Lung (tissue), 12 donors: ENCODE measurements around the gene INPP5E. TPM values are rescaled to one million over a fixed set of nuclear protein-coding genes. Genes with fewer than 3 reads are reported as not detected.

Experiments used
- ATAC-seq: fragments of 200-7000 bp; cut with Tn5 transposase; one replicate; pipeline ENCODE4 v1.9.1; 2020; ENCODE audit warnings: moderate number of reproducible peaks; ENCODE audit not compliant: insufficient read depth, low FRiP score
- DNase-seq, 3 donors: peaks; one replicate each; pipeline ENCODE4 v3.0.0-alpha.2; 2013 to 2017
- H3K27ac ChIP-seq, 2 donors: one replicate each; pipeline ENCODE4 v1.5.1; 2013; ENCODE audit warnings: mild to moderate bottlenecking in 2 of 2, moderate library complexity in 2 of 2, control low read depth in 1 of 2, inconsistent platforms in 1 of 2, low read depth in 1 of 2, low read length in 1 of 2
- H3K27me3 ChIP-seq, 3 donors: one replicate each; pipeline ENCODE4 v1.5.1; 2013; ENCODE audit warnings: low read length in 2 of 3; ENCODE audit not compliant: control insufficient read depth in 3 of 3, insufficient read depth in 3 of 3
- H3K36me3 ChIP-seq, 4 donors: one replicate each; pipeline ENCODE4 v1.5.1; 2013; ENCODE audit warnings: low read length in 4 of 4, mild to moderate bottlenecking in 1 of 4, moderate library complexity in 1 of 4; ENCODE audit not compliant: control insufficient read depth in 4 of 4, insufficient read depth in 4 of 4
- H3K4me1 ChIP-seq, 5 donors: one replicate each; pipeline ENCODE4 v1.5.1; 2013; ENCODE audit warnings: low read length in 5 of 5, mild to moderate bottlenecking in 2 of 5, moderate library complexity in 1 of 5; ENCODE audit not compliant: control insufficient read depth in 5 of 5, insufficient read depth in 5 of 5
- H3K4me3 ChIP-seq: one replicate; pipeline ENCODE4 v1.5.1; 2013; ENCODE audit warnings: mild to moderate bottlenecking, control low read depth, moderate library complexity
- H3K9ac ChIP-seq, 2 donors: one replicate each; pipeline ENCODE4 v1.5.1; 2013; ENCODE audit warnings: low read length in 2 of 2, control low read depth in 1 of 2; ENCODE audit not compliant: insufficient read depth in 1 of 2
- H3K9me3 ChIP-seq, 4 donors: one replicate each; pipeline ENCODE4 v1.5.1; 2013; ENCODE audit warnings: low read length in 3 of 4, mild to moderate bottlenecking in 1 of 4, moderate library complexity in 1 of 4; ENCODE audit not compliant: control insufficient read depth in 4 of 4, insufficient read depth in 3 of 4
- CTCF ChIP-seq: IDR thresholded peaks from 2 replicates; pipeline ENCODE4 v1.5.1; 2012; ENCODE audit warnings: mild to moderate bottlenecking; ENCODE audit errors: control extremely low read depth, extremely low read depth
- WGBS, 2 donors: extraction: QIAGEN DNeasy Blood & Tissue Kit; methylation state at CpG; one replicate each; pipeline ENCODE4 v1.1.7; 2013; 5-methylcytosine and 5-hydroxymethylcytosine counted together
- polyA plus RNA-seq, 2 donors: library from polyadenylated mRNA; stranded (reverse); fragments of 200-250 nt; gene quantifications; one replicate each; pipeline ENCODE4 v1.2.1, GENCODE V29; 2013
- total RNA-seq, 2 donors: library from RNA; depleted of rRNA in 1 of 2; stranded (reverse); fragments of >200 nt in 1 of 2; gene quantifications; one replicate each; pipeline ENCODE4 v1.2.1, GENCODE V29; 2014 to 2021
- donor health status: control.
- donor health status: control.
- donor health status: Bipolar disorder and iron deficiency.
- donor health status: healthy.
- donor health status: DM: yes; HTN: yes; CAD: no.

The INPP5E gene
- total and polyA plus RNA-seq, 4 donors, result 7.2 to 18.4 (median 8.6) TPM

GRCh38 chr9:136387217-136387616 is 52.4 kb downstream of the INPP5E start:
- peaks cover 0 to 55% (median 16%) of the 10 kb centered on the region in 4 donors for H3K36me3 ChIP-seq
- no peaks in the 10 kb centered on the region for H3K27me3 ChIP-seq
- TF ChIP-seq CTCF, result no peak
- H3K9me3 ChIP-seq, result no peaks in the 10 kb centered on the region
- ATAC-seq, result no peak
- DNase-seq, result no peak
- H3K9ac ChIP-seq, result no peak overlapping the region
- no peaks in the 10 kb centered on the region for H3K4me1 ChIP-seq
- WGBS, 2 donors, result 98 to 99% methylated on average over 19 of the region's 19 CpGs
- H3K27ac ChIP-seq, result no peak overlapping the region
- no peak overlapping the region for H3K4me3 ChIP-seq

GRCh38 chr9:136386018-136386417 is 53.6 kb downstream of the INPP5E start:
- Histone ChIP-seq H3K9me3 (no peaks in the 10 kb centered on the region), H3K36me3 (peaks cover 0 to 58% (median 16%) of the 10 kb centered on the region in 4 donors), H3K4me1 (no peaks in the 10 kb centered on the region), H3K9ac (no peak overlapping the region), H3K4me3 (no peak overlapping the region), H3K27ac (no peak overlapping the region), H3K27me3 (no peaks in the 10 kb centered on the region)
- no peak for TF ChIP-seq CTCF
- DNase-seq, result no peak
- WGBS, 2 donors, result 78 to 81% methylated on average over 13 of the region's 13 CpGs
- no peak for ATAC-seq

GRCh38 chr9:136385015-136385414 is 54.6 kb downstream of the INPP5E start:
- ATAC-seq, result no peak
- H3K36me3 ChIP-seq, result peaks cover 0 to 66% (median 16%) of the 10 kb centered on the region in 4 donors
- no peaks in the 10 kb centered on the region for H3K27me3 ChIP-seq
- no peak overlapping the region for H3K9ac ChIP-seq
- no peak for DNase-seq
- no peak for TF ChIP-seq CTCF
- no peaks in the 10 kb centered on the region for H3K4me1 ChIP-seq
- H3K27ac ChIP-seq, result no peak overlapping the region
- 83 to 85% methylated on average over 11 of the region's 11 CpGs for WGBS, 2 donors
- H3K4me3 ChIP-seq, result no peak overlapping the region
- H3K9me3 ChIP-seq, result no peaks in the 10 kb centered on the region

GRCh38 chr9:136383436-136383835 is 56.2 kb downstream of the INPP5E start:
- H3K4me1 ChIP-seq, result no peaks in the 10 kb centered on the region
- WGBS, 2 donors, result 97 to 98% methylated on average over 20 of the region's 20 CpGs
- H3K9ac ChIP-seq, result no peak overlapping the region
- H3K4me3 ChIP-seq, result no peak overlapping the region
- H3K9me3 ChIP-seq, result no peaks in the 10 kb centered on the region
- peaks cover 3 to 72% (median 17%) of the 10 kb centered on the region in 4 donors for H3K36me3 ChIP-seq
- DNase-seq (no peak), ATAC-seq (no peak)
- no peaks in the 10 kb centered on the region for H3K27me3 ChIP-seq
- TF ChIP-seq CTCF, result no peak
- H3K27ac ChIP-seq, result no peak overlapping the region
